ENCODE results near the gene NMNAT2. TPM values are rescaled to one million over a fixed set of nuclear protein-coding genes. Genes with fewer than 3 reads are reported as not detected.
"Not testable (repeated sequence)": the region's sequence is repeated elsewhere in the genome, so short reads cannot be mapped to it uniquely, and the experiment has no call there.

NMNAT2 gene
- total RNA-seq, 2 experiments from 2014 or later, result not detected

DNA sequence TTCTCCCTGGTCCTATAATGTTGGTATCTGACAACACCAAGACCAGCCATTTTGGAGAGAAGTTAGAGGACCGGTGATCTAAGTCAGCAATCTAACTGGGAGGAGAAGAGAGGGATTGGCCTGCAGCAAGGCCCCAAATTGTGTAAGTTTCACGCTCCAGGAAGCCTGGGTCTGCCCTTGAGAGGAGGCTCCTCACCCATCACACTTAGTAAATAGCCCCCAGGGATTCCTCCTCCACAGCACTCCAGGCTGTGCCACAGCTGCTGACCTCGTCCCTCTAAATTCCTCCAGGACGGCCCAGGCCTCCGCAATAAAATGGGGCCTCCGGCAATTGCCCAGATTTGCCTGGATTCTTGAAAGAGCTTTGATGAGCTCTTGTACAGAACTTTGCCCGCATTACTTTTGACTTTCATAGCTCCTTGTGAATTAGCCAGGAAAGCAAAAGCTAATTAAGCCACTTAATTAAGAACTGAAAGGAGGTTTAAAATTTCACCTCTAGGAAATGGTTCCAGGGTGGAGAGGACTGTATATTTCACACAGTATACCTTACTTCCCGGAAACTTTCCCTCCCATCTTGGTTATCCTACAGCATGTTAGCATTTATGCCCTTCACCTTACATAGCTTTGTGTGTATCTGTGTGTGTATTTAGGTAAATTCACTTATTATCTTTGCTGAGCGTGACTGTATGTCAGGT, 141.6 kb downstream of the NMNAT2 start:
- CTCF ChIA-PET (ENCODE audit: unreplicated experiment), result interaction anchor here (0.6 kb wide), 1 partner anchor 303 kb away, joined by 3 read pairs; no protein-coding TSS in a partner anchor
- H3K4me2 ChIP-seq (ENCODE audit: low read length), result no peak overlapping the region
- no peak overlapping the region for H3K27ac ChIP-seq (ENCODE audit: low read depth, low read length, poor library complexity, severe bottlenecking)
- no peaks in the 10 kb centered on the region for H3K4me1 ChIP-seq (ENCODE audit: insufficient read depth, low read length, poor library complexity, severe bottlenecking)
- no peak overlapping the region for H3K4me3 ChIP-seq (ENCODE audit: low read depth, low read length, poor library complexity, severe bottlenecking)
- POLR2A ChIA-PET, result interaction anchor here (0.6 to 1.1 kb wide), 3 partner anchors 32 to 599 kb away, joined by 3 to 4 read pairs (median 4); no protein-coding TSS in a partner anchor
- no peak for TF ChIP-seq EZH2phosphoT487 (IDR thresholded peaks at IDR 0.05; ENCODE audit: borderline replicate concordance, low read depth, low read length)
- TF ChIP-seq, protein P1, sequence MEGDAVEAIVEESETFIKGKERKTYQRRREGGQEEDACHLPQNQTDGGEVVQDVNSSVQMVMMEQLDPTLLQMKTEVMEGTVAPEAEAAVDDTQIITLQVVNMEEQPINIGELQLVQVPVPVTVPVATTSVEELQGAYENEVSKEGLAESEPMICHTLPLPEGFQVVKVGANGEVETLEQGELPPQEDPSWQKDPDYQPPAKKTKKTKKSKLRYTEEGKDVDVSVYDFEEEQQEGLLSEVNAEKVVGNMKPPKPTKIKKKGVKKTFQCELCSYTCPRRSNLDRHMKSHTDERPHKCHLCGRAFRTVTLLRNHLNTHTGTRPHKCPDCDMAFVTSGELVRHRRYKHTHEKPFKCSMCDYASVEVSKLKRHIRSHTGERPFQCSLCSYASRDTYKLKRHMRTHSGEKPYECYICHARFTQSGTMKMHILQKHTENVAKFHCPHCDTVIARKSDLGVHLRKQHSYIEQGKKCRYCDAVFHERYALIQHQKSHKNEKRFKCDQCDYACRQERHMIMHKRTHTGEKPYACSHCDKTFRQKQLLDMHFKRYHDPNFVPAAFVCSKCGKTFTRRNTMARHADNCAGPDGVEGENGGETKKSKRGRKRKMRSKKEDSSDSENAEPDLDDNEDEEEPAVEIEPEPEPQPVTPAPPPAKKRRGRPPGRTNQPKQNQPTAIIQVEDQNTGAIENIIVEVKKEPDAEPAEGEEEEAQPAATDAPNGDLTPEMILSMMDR (conservative IDR thresholded peaks at IDR 0.05; ENCODE audit: low read length), result no peak
- H4K20me1 ChIP-seq (ENCODE audit: insufficient read depth, low read length), result no peaks in the 10 kb centered on the region
- BruUV-seq (replicated peaks), result no TSS peak
- no peaks in the 10 kb centered on the region for H3K9me3 ChIP-seq (ENCODE audit: low read length)
- no peaks in the 10 kb centered on the region for H3K9me2 ChIP-seq (ENCODE audit: insufficient read depth, low read length)
- no peak for DNase-seq (ENCODE audit: low spot score)
- no peak overlapping the region for H2AFZ ChIP-seq (ENCODE audit: low read length)
- intact Hi-C loops (cut with micrococcal nuclease; ENCODE audit: unreplicated experiment), result no loop called here
- no peaks in the 10 kb centered on the region for H3K36me3 ChIP-seq (ENCODE audit: insufficient read depth, low read length)
- no peaks in the 10 kb centered on the region for H3K79me2 ChIP-seq (ENCODE audit: insufficient read depth, low read depth, low read length)

DNA sequence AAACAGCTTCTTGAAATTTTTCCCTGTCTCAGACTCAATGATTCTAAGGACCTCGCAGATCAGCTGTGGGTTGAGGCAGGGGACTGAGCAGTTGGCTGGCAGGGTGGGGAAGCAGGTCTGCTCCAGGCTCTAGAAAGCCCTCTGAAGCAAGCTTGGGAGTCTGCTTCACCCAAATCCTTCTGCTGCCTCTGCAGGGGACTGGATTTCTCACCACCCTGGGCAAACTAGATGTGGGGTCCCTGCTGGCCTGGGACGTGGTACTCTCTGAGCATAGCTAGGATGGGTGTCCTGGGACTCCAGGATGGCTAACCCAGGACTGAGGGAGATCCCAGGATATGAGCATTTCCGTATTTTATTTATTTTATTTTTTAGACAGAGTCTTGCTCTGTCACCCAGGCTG, 142.9 kb downstream of the NMNAT2 start:
- no peak overlapping the region for H2AFZ ChIP-seq (ENCODE audit: low read length)
- no peaks in the 10 kb centered on the region for H3K9me3 ChIP-seq (ENCODE audit: low read length)
- CTCF ChIA-PET (ENCODE audit: unreplicated experiment), result no interaction called here
- no TSS peak for BruUV-seq (replicated peaks)
- TF ChIP-seq, protein P1 (conservative IDR thresholded peaks at IDR 0.05; ENCODE audit: low read length), result no peak
- no peak for TF ChIP-seq EZH2phosphoT487 (IDR thresholded peaks at IDR 0.05; ENCODE audit: borderline replicate concordance, low read depth, low read length)
- no peak for DNase-seq (ENCODE audit: low spot score)
- H3K79me2 ChIP-seq (ENCODE audit: insufficient read depth, low read depth, low read length), result no peaks in the 10 kb centered on the region
- no peak overlapping the region for H3K27ac ChIP-seq (ENCODE audit: low read depth, low read length, poor library complexity, severe bottlenecking)
- no peaks in the 10 kb centered on the region for H4K20me1 ChIP-seq (ENCODE audit: insufficient read depth, low read length)
- no peak overlapping the region for H3K4me3 ChIP-seq (ENCODE audit: low read depth, low read length, poor library complexity, severe bottlenecking)
- POLR2A ChIA-PET, result no interaction called here
- no peak overlapping the region for H3K4me2 ChIP-seq (ENCODE audit: low read length)
- no peaks in the 10 kb centered on the region for H3K4me1 ChIP-seq (ENCODE audit: insufficient read depth, low read length, poor library complexity, severe bottlenecking)
- intact Hi-C loops (cut with micrococcal nuclease; ENCODE audit: unreplicated experiment), result no loop called here
- no peaks in the 10 kb centered on the region for H3K9me2 ChIP-seq (ENCODE audit: insufficient read depth, low read length)
- no peaks in the 10 kb centered on the region for H3K36me3 ChIP-seq (ENCODE audit: insufficient read depth, low read length)

DNA sequence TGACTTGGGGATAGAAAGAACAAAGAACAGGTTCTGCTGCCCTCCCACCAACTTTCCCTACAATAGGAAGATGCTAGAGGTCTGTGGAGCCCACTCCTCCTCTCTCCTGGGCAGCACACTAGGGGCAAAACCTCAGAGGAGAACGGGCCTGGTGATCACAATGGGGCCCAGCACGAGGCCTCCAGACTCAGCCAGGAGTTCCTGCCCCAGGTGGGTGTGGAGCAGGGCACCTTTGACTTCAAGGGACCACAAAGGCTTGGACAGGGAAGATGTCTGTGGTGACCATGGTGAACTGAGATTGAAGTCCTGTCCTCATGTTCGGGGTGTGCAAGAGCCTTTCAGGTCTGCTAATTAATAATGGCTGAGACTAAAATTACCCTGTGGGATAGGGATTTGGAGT, 143.3 kb downstream of the NMNAT2 start:
- H3K9me3 ChIP-seq (ENCODE audit: low read length), result no peaks in the 10 kb centered on the region
- POLR2A ChIA-PET, result no interaction called here
- no peak for DNase-seq (ENCODE audit: low spot score)
- H3K79me2 ChIP-seq (ENCODE audit: insufficient read depth, low read depth, low read length), result no peaks in the 10 kb centered on the region
- H3K4me1 ChIP-seq (ENCODE audit: insufficient read depth, low read length, poor library complexity, severe bottlenecking), result no peaks in the 10 kb centered on the region
- TF ChIP-seq, protein P1 (conservative IDR thresholded peaks at IDR 0.05; ENCODE audit: low read length), result no peak
- no peak for TF ChIP-seq EZH2phosphoT487 (IDR thresholded peaks at IDR 0.05; ENCODE audit: borderline replicate concordance, low read depth, low read length)
- no peak overlapping the region for H2AFZ ChIP-seq (ENCODE audit: low read length)
- intact Hi-C loops (cut with micrococcal nuclease; ENCODE audit: unreplicated experiment), result no loop called here
- H3K4me2 ChIP-seq (ENCODE audit: low read length), result no peak overlapping the region
- H4K20me1 ChIP-seq (ENCODE audit: insufficient read depth, low read length), result no peaks in the 10 kb centered on the region
- no TSS peak for BruUV-seq (replicated peaks)
- no peak overlapping the region for H3K27ac ChIP-seq (ENCODE audit: low read depth, low read length, poor library complexity, severe bottlenecking)
- no peaks in the 10 kb centered on the region for H3K36me3 ChIP-seq (ENCODE audit: insufficient read depth, low read length)
- H3K9me2 ChIP-seq (ENCODE audit: insufficient read depth, low read length), result no peaks in the 10 kb centered on the region
- no peak overlapping the region for H3K4me3 ChIP-seq (ENCODE audit: low read depth, low read length, poor library complexity, severe bottlenecking)
- CTCF ChIA-PET (ENCODE audit: unreplicated experiment), result no interaction called here

DNA sequence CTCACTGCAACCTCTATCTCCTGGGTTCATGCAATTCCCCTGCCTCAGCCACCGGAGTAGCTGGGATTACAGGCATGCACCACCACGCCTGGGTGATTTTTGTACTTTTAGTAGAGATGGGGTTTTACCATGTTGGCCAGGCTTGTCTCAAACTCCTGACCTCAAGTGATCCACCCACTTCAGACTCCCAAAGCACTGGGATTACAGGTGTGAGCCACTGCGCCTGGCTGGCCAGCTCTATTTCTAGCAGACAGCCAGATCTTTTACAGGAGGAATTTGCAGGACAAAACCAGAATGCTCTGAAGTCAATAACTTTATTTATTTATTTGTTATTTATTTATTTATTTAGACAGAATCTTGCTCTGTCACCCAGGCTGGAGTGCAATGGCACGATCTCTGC, 144.2 kb downstream of the NMNAT2 start:
- intact Hi-C loops (cut with micrococcal nuclease; ENCODE audit: unreplicated experiment); H4K20me1 ChIP-seq (ENCODE audit: insufficient read depth, low read length); H3K27ac ChIP-seq (ENCODE audit: low read depth, low read length, poor library complexity, severe bottlenecking); H3K4me2 ChIP-seq (ENCODE audit: low read length); H3K4me1 ChIP-seq (ENCODE audit: insufficient read depth, low read length, poor library complexity, severe bottlenecking); H3K9me3 ChIP-seq (ENCODE audit: low read length); DNase-seq (ENCODE audit: low spot score); POLR2A ChIA-PET; H3K36me3 ChIP-seq (ENCODE audit: insufficient read depth, low read length); CTCF ChIA-PET (ENCODE audit: unreplicated experiment); BruUV-seq (replicated peaks); H3K4me3 ChIP-seq (ENCODE audit: low read depth, low read length, poor library complexity, severe bottlenecking); H2AFZ ChIP-seq (ENCODE audit: low read length); H3K9me2 ChIP-seq (ENCODE audit: insufficient read depth, low read length); H3K79me2 ChIP-seq (ENCODE audit: insufficient read depth, low read depth, low read length): not testable (repeated sequence)

Data from OCI-LY7 (cell line).